ENCODE results near the gene ZNF43. TPM values are rescaled to one million over a fixed set of nuclear protein-coding genes. Genes with fewer than 3 reads are reported as not detected.

ZNF43 gene
- total RNA-seq, 6 experiments from 2014 or later: 0.49 to 1.5 (median 1.2) TPM

- H3K36me3 ChIP-seq: no peaks in the 10 kb centered on the region
- 84% methylated on average over 5 of the region's 6 CpGs for WGBS (ENCODE audit: insufficient coverage, low coverage, low lambda C conversion rate, missing lambda C conversion rate)
- intact Hi-C loops (cut with DNase I): no loop called here
- no peak for ATAC-seq
- no peaks in the 10 kb centered on the region for H3K9me3 ChIP-seq
- H3K4me1 ChIP-seq: no peaks in the 10 kb centered on the region
- TF ChIP-seq CTCF (IDR thresholded peaks at IDR 0.05) (no peak), POLR2A (IDR thresholded peaks at IDR 0.05) (no peak)
- H3K4me3 ChIP-seq: no peak overlapping the region
- no peak for DNase-seq
- no peak overlapping the region for H3K27ac ChIP-seq
- no peaks in the 10 kb centered on the region for H3K27me3 ChIP-seq
These were observed 12.7 kb upstream of the ZNF43 start for GRCh38 chr19:21848706-21849105.

GRCh38 chr19:21843081-21843480, 7.1 kb upstream of the ZNF43 start:
- 79% methylated on average over 3 of the region's 5 CpGs for WGBS (ENCODE audit: insufficient coverage, low coverage, low lambda C conversion rate, missing lambda C conversion rate)
- Histone ChIP-seq H3K36me3 (no peaks in the 10 kb centered on the region), H3K9me3 (no peaks in the 10 kb centered on the region), H3K4me1 (no peaks in the 10 kb centered on the region), H3K27me3 (no peaks in the 10 kb centered on the region), H3K27ac (no peak overlapping the region), H3K4me3 (no peak overlapping the region)
- DNase-seq (no peak), ATAC-seq (no peak)
- no peak for TF ChIP-seq POLR2A (IDR thresholded peaks at IDR 0.05)
- intact Hi-C loops (cut with DNase I): no loop called here

- ATAC-seq (no peak), DNase-seq (no peak)
- no peaks in the 10 kb centered on the region for H3K27me3 ChIP-seq
- intact Hi-C loops (cut with DNase I): no loop called here
- 15% methylated on average over 1 of the region's 1 CpG for WGBS (ENCODE audit: insufficient coverage, low coverage, low lambda C conversion rate, missing lambda C conversion rate)
- H3K27ac ChIP-seq: no peak overlapping the region
- H3K4me1 ChIP-seq: no peaks in the 10 kb centered on the region
- no peaks in the 10 kb centered on the region for H3K9me3 ChIP-seq
- TF ChIP-seq POLR2A (IDR thresholded peaks at IDR 0.05) (no peak), CTCF (IDR thresholded peaks at IDR 0.05) (no peak)
- no peak overlapping the region for H3K4me3 ChIP-seq
- H3K36me3 ChIP-seq: no peaks in the 10 kb centered on the region
These were observed 5.6 kb upstream of the ZNF43 start for GRCh38 chr19:21841488-21842097.

- no peak overlapping the region for H3K4me3 ChIP-seq
- no peaks in the 10 kb centered on the region for H3K9me3 ChIP-seq
- H3K4me1 ChIP-seq: no peaks in the 10 kb centered on the region
- H3K27me3 ChIP-seq: no peaks in the 10 kb centered on the region
- H3K27ac ChIP-seq: no peak overlapping the region
- 78% methylated on average over 4 of the region's 5 CpGs for WGBS (ENCODE audit: insufficient coverage, low coverage, low lambda C conversion rate, missing lambda C conversion rate)
- DNase-seq: no peak
- no peaks in the 10 kb centered on the region for H3K36me3 ChIP-seq
- TF ChIP-seq POLR2A (IDR thresholded peaks at IDR 0.05): no peak
- no peak for TF ChIP-seq CTCF (IDR thresholded peaks at IDR 0.05)
- ATAC-seq: no peak
- intact Hi-C loops (cut with DNase I): no loop called here
These were observed 5.1 kb upstream of the ZNF43 start for GRCh38 chr19:21841081-21841480.

DNA sequence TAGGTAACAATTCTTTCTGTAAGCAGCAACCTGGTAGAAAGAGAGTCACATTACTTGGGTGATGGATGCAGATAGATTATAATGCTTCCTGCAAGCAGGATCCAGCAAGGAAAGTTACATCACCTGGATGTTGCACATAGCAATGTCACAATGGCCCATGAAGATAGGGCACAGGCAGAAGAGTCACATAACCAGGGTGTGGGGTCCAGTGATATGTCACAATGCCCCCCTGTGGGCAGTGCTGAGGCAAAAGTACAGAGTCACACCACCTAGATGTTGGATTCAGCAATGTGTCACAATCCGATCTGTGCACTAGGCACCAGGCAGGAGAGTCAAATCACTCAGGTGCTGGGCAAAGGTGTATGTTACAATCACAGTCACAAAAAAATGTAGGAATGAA, 4.0 kb upstream of the ZNF43 start:
- WGBS (ENCODE audit: insufficient coverage, low coverage, low lambda C conversion rate, missing lambda C conversion rate): no CpG with 5 or more reads among the region's 1 CpG
- no peaks in the 10 kb centered on the region for H3K36me3 ChIP-seq
- H3K27me3 ChIP-seq: no peaks in the 10 kb centered on the region
- H3K27ac ChIP-seq: no peak overlapping the region
- no peaks in the 10 kb centered on the region for H3K4me1 ChIP-seq
- H3K4me3 ChIP-seq: no peak overlapping the region
- no peak for DNase-seq
- TF ChIP-seq POLR2A (IDR thresholded peaks at IDR 0.05) (no peak), CTCF (IDR thresholded peaks at IDR 0.05) (no peak)
- intact Hi-C loops (cut with DNase I): no loop called here
- ATAC-seq: no peak
- no peaks in the 10 kb centered on the region for H3K9me3 ChIP-seq

All from right lobe of liver (tissue), 6 donors.